ENCODE results near the gene SPATA13. TPM values are rescaled to one million over a fixed set of nuclear protein-coding genes. Genes with fewer than 3 reads are reported as not detected.

Gene SPATA13
- total RNA-seq, 1 experiment from 2014 or later = 14.1 TPM

DNA sequence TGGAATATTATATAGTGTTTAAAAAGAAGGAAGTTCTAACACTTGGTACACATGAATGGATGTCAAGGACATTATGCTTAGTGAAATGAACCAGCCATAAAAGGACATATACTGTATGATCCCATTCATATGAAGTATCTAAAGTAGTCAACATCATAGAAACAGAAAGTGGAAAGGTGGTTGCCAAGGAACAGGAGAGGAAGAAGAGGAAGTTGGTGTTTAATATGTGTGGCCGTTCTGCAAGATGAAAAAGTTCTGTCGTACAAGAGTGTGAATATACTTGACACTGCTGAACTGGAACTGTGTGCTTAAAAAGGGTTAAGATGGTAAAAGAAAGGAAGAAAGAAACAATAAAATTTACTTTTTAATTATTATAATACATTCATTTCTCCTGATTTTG, 115.8 kb downstream of the SPATA13 start:
- Histone ChIP-seq H2BK20ac (ENCODE audit: low read depth, low read length, poor library complexity, severe bottlenecking) (no peak overlapping the region), H2BK120ac (ENCODE audit: low read depth, low read length, poor library complexity, severe bottlenecking) (no peak overlapping the region), H3K14ac (ENCODE audit: insufficient read depth, low read length) (no peak overlapping the region), H3K23me2 (ENCODE audit: insufficient read length, low read depth, low read length, poor library complexity, severe bottlenecking) (no peaks in the 10 kb centered on the region), H3T11ph (ENCODE audit: low read length) (no peak overlapping the region), H3K4me1 (ENCODE audit: insufficient read depth, low read length) (no peaks in the 10 kb centered on the region), H3K27me3 (ENCODE audit: insufficient read depth, low read length) (no peaks in the 10 kb centered on the region), H3K9me3 (ENCODE audit: control insufficient read depth, low read depth, low read length) (no peaks in the 10 kb centered on the region), H2AFZ (ENCODE audit: low read length) (no peak overlapping the region), H3K79me1 (ENCODE audit: insufficient read depth, low read depth, low read length, poor library complexity, severe bottlenecking) (no peaks in the 10 kb centered on the region), H3K4me2 (ENCODE audit: insufficient read depth, insufficient read length, low read length) (no peak overlapping the region), H3K79me2 (ENCODE audit: insufficient read depth, low read length) (no peaks in the 10 kb centered on the region), H3K23ac (ENCODE audit: insufficient read length, low read depth, low read length) (no peak overlapping the region), H3K4ac (ENCODE audit: low read depth, low read length) (no peak overlapping the region), H4K8ac (replicated peaks; ENCODE audit: insufficient read length, low read depth, low read length) (no peak overlapping the region), H3K18ac (ENCODE audit: insufficient read length, low read depth, low read length) (no peak overlapping the region), H2BK15ac (ENCODE audit: low read depth, low read length) (no peak overlapping the region), H3K27ac (ENCODE audit: insufficient read length, low read depth, low read length) (no peak overlapping the region), H4K91ac (ENCODE audit: insufficient read length, low read depth, low read length) (no peak overlapping the region), H3K56ac (ENCODE audit: insufficient read length, low read depth, low read length) (no peak overlapping the region), H3K9ac (ENCODE audit: extremely low read depth, insufficient read length, low read length) (no peak overlapping the region), H4K5ac (ENCODE audit: insufficient read length, low read depth, low read length) (no peak overlapping the region), H2AK5ac (ENCODE audit: insufficient read length, low read length) (no peak overlapping the region), H4K20me1 (ENCODE audit: control insufficient read depth, insufficient read depth, insufficient read length) (no peaks in the 10 kb centered on the region), H2BK12ac (ENCODE audit: insufficient read length, low read depth, low read length) (no peak overlapping the region), H2BK5ac (ENCODE audit: insufficient read length, low read length) (no peak overlapping the region)
- Mint-ChIP-seq H3K27me3 (ENCODE audit: low read depth) (no peaks in the 10 kb centered on the region; the same call in 1 of the 2 replicates), H3K9me3 (no peaks in the 10 kb centered on the region), H3K27ac (no peak overlapping the region), H3K4me3 (no peak overlapping the region), H3K4me1 (peaks cover 3 to 11% of the 10 kb centered on the region in 2 experiments; a peak in 2 of 4 replicates), H3K36me3 (ENCODE audit: insufficient read depth in 1 of 3, low read depth in 3 of 3) (no peaks in the 10 kb centered on the region; a peak in 2 of 7 replicates)
- WGBS (ENCODE audit: extremely low coverage, insufficient read length, low lambda C conversion rate) = no CpG with 5 or more reads among the region's 2 CpGs
- TF ChIP-seq, protein P1, sequence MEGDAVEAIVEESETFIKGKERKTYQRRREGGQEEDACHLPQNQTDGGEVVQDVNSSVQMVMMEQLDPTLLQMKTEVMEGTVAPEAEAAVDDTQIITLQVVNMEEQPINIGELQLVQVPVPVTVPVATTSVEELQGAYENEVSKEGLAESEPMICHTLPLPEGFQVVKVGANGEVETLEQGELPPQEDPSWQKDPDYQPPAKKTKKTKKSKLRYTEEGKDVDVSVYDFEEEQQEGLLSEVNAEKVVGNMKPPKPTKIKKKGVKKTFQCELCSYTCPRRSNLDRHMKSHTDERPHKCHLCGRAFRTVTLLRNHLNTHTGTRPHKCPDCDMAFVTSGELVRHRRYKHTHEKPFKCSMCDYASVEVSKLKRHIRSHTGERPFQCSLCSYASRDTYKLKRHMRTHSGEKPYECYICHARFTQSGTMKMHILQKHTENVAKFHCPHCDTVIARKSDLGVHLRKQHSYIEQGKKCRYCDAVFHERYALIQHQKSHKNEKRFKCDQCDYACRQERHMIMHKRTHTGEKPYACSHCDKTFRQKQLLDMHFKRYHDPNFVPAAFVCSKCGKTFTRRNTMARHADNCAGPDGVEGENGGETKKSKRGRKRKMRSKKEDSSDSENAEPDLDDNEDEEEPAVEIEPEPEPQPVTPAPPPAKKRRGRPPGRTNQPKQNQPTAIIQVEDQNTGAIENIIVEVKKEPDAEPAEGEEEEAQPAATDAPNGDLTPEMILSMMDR (conservative IDR thresholded peaks at IDR 0.05) = no peak
- DNase-seq = no peak

All from H9 (cell line).